PFSK-1 (cell line): ENCODE results near the gene LMNTD2.

Experiments
- FOXP2 ChIP-seq: optimal IDR thresholded peaks from 2 replicates; pipeline ENCODE3; 2011; ENCODE audit warnings: borderline replicate concordance, control low read depth, inconsistent platforms; ENCODE audit not compliant: insufficient read depth; ENCODE audit errors: extremely low read length, extremely low read depth
- POLR2AphosphoS5 ChIP-seq: IDR thresholded peaks from 2 replicates; pipeline ENCODE4 v1.6.1; 2012; ENCODE audit warnings: low read depth, mild to moderate bottlenecking, control low read depth, low read length, moderate library complexity
- SIN3A ChIP-seq: IDR thresholded peaks from 2 replicates; pipeline ENCODE4 v1.6.1; 2012; ENCODE audit warnings: mild to moderate bottlenecking, low read length, moderate library complexity, borderline replicate concordance; ENCODE audit not compliant: insufficient read depth
- TAF1 ChIP-seq: IDR thresholded peaks from 2 replicates; pipeline ENCODE4 v1.6.1; 2012; ENCODE audit warnings: low read length, control low read depth, borderline replicate concordance; ENCODE audit not compliant: insufficient read depth
- TF ChIP-seq, protein P1 (sequence below), 2 experiments: IDR thresholded peaks; 2 replicates each; pipeline versions ENCODE4 v1.6.1 to v1.8.0; 2011 to 2012; ENCODE audit warnings: low read depth in 2 of 2, low read length in 2 of 2, control low read depth in 1 of 2, inconsistent platforms in 1 of 2, mild to moderate bottlenecking in 1 of 2, moderate library complexity in 1 of 2; ENCODE audit not compliant: insufficient read depth in 1 of 2

DNA sequence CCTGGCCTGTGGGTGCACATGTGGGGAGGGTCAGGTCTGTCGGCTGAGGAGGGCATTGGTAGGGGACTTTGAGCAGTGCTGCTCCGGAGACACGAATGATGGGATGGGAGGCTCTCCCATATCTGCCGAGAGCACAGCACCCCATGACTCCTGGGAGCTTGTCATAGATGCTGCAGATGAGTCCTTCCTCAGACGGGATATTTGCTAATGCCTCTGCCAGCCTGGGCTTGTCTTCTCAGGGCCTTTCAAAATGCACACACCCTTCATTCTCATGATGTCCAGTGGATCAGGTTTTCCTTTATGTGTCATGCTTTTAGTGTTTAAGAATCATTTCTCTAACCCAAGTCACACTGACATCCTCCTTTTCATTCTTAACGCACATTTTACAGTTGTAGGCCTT is 45.4 kb downstream of the LMNTD2 start:
- TF ChIP-seq POLR2AphosphoS5: no peak
- TF ChIP-seq SIN3A: no peak
- TF ChIP-seq TAF1: no peak
- TF ChIP-seq, protein P1, sequence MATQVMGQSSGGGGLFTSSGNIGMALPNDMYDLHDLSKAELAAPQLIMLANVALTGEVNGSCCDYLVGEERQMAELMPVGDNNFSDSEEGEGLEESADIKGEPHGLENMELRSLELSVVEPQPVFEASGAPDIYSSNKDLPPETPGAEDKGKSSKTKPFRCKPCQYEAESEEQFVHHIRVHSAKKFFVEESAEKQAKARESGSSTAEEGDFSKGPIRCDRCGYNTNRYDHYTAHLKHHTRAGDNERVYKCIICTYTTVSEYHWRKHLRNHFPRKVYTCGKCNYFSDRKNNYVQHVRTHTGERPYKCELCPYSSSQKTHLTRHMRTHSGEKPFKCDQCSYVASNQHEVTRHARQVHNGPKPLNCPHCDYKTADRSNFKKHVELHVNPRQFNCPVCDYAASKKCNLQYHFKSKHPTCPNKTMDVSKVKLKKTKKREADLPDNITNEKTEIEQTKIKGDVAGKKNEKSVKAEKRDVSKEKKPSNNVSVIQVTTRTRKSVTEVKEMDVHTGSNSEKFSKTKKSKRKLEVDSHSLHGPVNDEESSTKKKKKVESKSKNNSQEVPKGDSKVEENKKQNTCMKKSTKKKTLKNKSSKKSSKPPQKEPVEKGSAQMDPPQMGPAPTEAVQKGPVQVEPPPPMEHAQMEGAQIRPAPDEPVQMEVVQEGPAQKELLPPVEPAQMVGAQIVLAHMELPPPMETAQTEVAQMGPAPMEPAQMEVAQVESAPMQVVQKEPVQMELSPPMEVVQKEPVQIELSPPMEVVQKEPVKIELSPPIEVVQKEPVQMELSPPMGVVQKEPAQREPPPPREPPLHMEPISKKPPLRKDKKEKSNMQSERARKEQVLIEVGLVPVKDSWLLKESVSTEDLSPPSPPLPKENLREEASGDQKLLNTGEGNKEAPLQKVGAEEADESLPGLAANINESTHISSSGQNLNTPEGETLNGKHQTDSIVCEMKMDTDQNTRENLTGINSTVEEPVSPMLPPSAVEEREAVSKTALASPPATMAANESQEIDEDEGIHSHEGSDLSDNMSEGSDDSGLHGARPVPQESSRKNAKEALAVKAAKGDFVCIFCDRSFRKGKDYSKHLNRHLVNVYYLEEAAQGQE (IDR thresholded peaks at IDR 0.05; ENCODE audit: insufficient read depth in 1 of 2, low read depth in 2 of 2, low read length in 2 of 2): no peak
- no peak for TF ChIP-seq FOXP2
